ENCODE results near the gene C10orf67.

- TF ChIP-seq POLR2AphosphoS5 (IDR thresholded peaks at IDR 0.05; ENCODE audit: low read depth) = no peak
- no peak for TF ChIP-seq CTCF (conservative IDR thresholded peaks at IDR 0.05; ENCODE audit: low read depth in 2 of 2)
- TF ChIP-seq EZH2 (IDR thresholded peaks at IDR 0.05; ENCODE audit: low read depth, unreplicated experiment) = no peak
- TF ChIP-seq REST (IDR thresholded peaks at IDR 0.05; ENCODE audit: unreplicated experiment) = no peak
- TF ChIP-seq NANOG (IDR thresholded peaks at IDR 0.05; ENCODE audit: borderline replicate concordance) = no peak
- TF ChIP-seq EZH2phosphoT487 (IDR thresholded peaks at IDR 0.05; ENCODE audit: unreplicated experiment) = no peak
- TF ChIP-seq ZNF114 (CRISPR knock-in tag; IDR thresholded peaks at IDR 0.05) = no peak
- no peak for TF ChIP-seq ZNF462 (CRISPR knock-in tag; IDR thresholded peaks at IDR 0.05)
- no peak for TF ChIP-seq STAT1 (IDR thresholded peaks at IDR 0.05; ENCODE audit: unreplicated experiment)
- no peak for TF ChIP-seq CREB1 (CRISPR knock-in tag; IDR thresholded peaks at IDR 0.05; ENCODE audit: low read depth)
- no peak for TF ChIP-seq ETS1 (IDR thresholded peaks at IDR 0.05)
- no peak for TF ChIP-seq JUNB (IDR thresholded peaks at IDR 0.05; ENCODE audit: unreplicated experiment)
Measured at GRCh38 chr10:23205972-23206642, 138.5 kb downstream of the C10orf67 start.
